ENCODE results near the gene ST6GALNAC1. TPM values are rescaled to one million over a fixed set of nuclear protein-coding genes. Genes with fewer than 3 reads are reported as not detected.

Gene ST6GALNAC1
- total RNA-seq, 1 experiment from 2014 or later = not detected

DNA sequence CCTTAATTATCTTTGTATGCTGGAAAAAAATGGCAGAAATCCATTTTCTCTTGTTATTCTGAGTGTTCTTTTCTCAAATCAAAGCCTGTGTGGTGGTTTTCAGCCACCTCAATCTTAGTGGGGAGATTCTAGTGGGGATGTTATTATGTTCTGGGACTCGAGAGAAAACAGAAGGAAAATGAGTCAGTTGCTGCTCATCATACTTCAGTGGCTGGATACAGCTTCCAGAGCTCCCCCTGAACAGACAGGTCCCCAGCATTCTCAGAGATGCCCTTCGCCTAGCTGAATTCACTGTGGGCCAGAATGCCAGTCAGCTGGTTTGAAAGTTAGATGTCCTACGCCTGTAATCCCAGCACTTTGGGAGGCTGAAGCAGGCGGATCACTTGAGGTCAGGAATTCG is 8.5 kb downstream of the ST6GALNAC1 start:
- Histone ChIP-seq H3K36me3 (ENCODE audit: control insufficient read depth in 1 of 2, insufficient read depth in 2 of 2, low read length in 2 of 2) (no peaks in the 10 kb centered on the region), H3K27me3 (ENCODE audit: insufficient read depth, low read length) (no peaks in the 10 kb centered on the region), H3K79me2 (ENCODE audit: insufficient read depth, low read length) (no peaks in the 10 kb centered on the region), H3K4me1 (ENCODE audit: control insufficient read depth in 1 of 2, insufficient read depth in 2 of 2, low read length in 2 of 2) (no peaks in the 10 kb centered on the region; a peak in 1 of 4 replicates), H3K4me2 (ENCODE audit: low read length) (no peak overlapping the region), H3K27ac (ENCODE audit: low read depth, low read length) (no peak overlapping the region), H2AFZ (ENCODE audit: low read depth, low read length, poor library complexity, severe bottlenecking) (no peak overlapping the region), H3K9ac (ENCODE audit: low read length) (no peak overlapping the region), H4K20me1 (ENCODE audit: insufficient read depth) (no peaks in the 10 kb centered on the region), H3K9me3 (ENCODE audit: control insufficient read depth in 1 of 2, insufficient read depth in 1 of 2, low read depth in 1 of 2, low read length in 2 of 2) (no peaks in the 10 kb centered on the region), H3K9me2 (ENCODE audit: insufficient read depth) (no peaks in the 10 kb centered on the region), H3K4me3 (replicated peaks in 1 of 2; ENCODE audit: low read depth in 1 of 2, low read length in 2 of 2) (no peak overlapping the region)
- ATAC-seq (no peak), DNase-seq (ENCODE audit: low read depth, low spot score) (no peak)
- RAD21 ChIA-PET (ENCODE audit: low non-redundant PET in 1 of 2, low total read pairs in 2 of 2, uncharacterized antibody in 2 of 2, unreplicated experiment in 2 of 2) = no interaction called here
- CTCF ChIA-PET = interaction anchor here (1.1 to 2.5 kb wide), 2 partner anchors 11 to 69 kb away, joined by 3 to 12 read pairs; no protein-coding TSS in a partner anchor
- intact Hi-C loops (cut with micrococcal nuclease) = no loop called here
- TF ChIP-seq ZFX (IDR thresholded peaks at IDR 0.05) = no peak
- TF ChIP-seq CBX3 (IDR thresholded peaks at IDR 0.05; ENCODE audit: low read depth) = no peak
- TF ChIP-seq, protein P1, sequence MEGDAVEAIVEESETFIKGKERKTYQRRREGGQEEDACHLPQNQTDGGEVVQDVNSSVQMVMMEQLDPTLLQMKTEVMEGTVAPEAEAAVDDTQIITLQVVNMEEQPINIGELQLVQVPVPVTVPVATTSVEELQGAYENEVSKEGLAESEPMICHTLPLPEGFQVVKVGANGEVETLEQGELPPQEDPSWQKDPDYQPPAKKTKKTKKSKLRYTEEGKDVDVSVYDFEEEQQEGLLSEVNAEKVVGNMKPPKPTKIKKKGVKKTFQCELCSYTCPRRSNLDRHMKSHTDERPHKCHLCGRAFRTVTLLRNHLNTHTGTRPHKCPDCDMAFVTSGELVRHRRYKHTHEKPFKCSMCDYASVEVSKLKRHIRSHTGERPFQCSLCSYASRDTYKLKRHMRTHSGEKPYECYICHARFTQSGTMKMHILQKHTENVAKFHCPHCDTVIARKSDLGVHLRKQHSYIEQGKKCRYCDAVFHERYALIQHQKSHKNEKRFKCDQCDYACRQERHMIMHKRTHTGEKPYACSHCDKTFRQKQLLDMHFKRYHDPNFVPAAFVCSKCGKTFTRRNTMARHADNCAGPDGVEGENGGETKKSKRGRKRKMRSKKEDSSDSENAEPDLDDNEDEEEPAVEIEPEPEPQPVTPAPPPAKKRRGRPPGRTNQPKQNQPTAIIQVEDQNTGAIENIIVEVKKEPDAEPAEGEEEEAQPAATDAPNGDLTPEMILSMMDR (IDR thresholded peaks at IDR 0.05 in 2 of 3, conservative IDR thresholded peaks at IDR 0.05 in 1 of 3; ENCODE audit: borderline replicate concordance in 1 of 3, insufficient read depth in 1 of 3, low read depth in 2 of 3, low read length in 2 of 3) = no peak
- TF ChIP-seq, protein P2, sequence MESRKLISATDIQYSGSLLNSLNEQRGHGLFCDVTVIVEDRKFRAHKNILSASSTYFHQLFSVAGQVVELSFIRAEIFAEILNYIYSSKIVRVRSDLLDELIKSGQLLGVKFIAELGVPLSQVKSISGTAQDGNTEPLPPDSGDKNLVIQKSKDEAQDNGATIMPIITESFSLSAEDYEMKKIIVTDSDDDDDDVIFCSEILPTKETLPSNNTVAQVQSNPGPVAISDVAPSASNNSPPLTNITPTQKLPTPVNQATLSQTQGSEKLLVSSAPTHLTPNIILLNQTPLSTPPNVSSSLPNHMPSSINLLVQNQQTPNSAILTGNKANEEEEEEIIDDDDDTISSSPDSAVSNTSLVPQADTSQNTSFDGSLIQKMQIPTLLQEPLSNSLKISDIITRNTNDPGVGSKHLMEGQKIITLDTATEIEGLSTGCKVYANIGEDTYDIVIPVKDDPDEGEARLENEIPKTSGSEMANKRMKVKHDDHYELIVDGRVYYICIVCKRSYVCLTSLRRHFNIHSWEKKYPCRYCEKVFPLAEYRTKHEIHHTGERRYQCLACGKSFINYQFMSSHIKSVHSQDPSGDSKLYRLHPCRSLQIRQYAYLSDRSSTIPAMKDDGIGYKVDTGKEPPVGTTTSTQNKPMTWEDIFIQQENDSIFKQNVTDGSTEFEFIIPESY (IDR thresholded peaks at IDR 0.05; ENCODE audit: extremely low read depth, insufficient replicate concordance, low read length) = no peak
- TF ChIP-seq, protein P3, sequence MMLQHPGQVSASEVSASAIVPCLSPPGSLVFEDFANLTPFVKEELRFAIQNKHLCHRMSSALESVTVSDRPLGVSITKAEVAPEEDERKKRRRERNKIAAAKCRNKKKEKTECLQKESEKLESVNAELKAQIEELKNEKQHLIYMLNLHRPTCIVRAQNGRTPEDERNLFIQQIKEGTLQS (IDR thresholded peaks at IDR 0.05) = no peak
- no peak for TF ChIP-seq EZH2phosphoT487 (IDR thresholded peaks at IDR 0.05; ENCODE audit: borderline replicate concordance)
- TF ChIP-seq EGR1 (IDR thresholded peaks at IDR 0.05; ENCODE audit: low read depth) = no peak
- TF ChIP-seq, protein P4, sequence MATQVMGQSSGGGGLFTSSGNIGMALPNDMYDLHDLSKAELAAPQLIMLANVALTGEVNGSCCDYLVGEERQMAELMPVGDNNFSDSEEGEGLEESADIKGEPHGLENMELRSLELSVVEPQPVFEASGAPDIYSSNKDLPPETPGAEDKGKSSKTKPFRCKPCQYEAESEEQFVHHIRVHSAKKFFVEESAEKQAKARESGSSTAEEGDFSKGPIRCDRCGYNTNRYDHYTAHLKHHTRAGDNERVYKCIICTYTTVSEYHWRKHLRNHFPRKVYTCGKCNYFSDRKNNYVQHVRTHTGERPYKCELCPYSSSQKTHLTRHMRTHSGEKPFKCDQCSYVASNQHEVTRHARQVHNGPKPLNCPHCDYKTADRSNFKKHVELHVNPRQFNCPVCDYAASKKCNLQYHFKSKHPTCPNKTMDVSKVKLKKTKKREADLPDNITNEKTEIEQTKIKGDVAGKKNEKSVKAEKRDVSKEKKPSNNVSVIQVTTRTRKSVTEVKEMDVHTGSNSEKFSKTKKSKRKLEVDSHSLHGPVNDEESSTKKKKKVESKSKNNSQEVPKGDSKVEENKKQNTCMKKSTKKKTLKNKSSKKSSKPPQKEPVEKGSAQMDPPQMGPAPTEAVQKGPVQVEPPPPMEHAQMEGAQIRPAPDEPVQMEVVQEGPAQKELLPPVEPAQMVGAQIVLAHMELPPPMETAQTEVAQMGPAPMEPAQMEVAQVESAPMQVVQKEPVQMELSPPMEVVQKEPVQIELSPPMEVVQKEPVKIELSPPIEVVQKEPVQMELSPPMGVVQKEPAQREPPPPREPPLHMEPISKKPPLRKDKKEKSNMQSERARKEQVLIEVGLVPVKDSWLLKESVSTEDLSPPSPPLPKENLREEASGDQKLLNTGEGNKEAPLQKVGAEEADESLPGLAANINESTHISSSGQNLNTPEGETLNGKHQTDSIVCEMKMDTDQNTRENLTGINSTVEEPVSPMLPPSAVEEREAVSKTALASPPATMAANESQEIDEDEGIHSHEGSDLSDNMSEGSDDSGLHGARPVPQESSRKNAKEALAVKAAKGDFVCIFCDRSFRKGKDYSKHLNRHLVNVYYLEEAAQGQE (IDR thresholded peaks at IDR 0.05; ENCODE audit: low read depth) = no peak
- no peak for TF ChIP-seq TCF7L2 (IDR thresholded peaks at IDR 0.05; ENCODE audit: borderline replicate concordance, extremely low read depth, insufficient read depth, insufficient read length)
- no peak for TF ChIP-seq CEBPB (IDR thresholded peaks at IDR 0.05; ENCODE audit: low read depth)
- no peak for TF ChIP-seq ELF1 (IDR thresholded peaks at IDR 0.05; ENCODE audit: borderline replicate concordance, low read depth)
- no peak for TF ChIP-seq SP1 (IDR thresholded peaks at IDR 0.05; ENCODE audit: low read depth)
- no peak for TF ChIP-seq EZH2 (IDR thresholded peaks at IDR 0.05)
- TF ChIP-seq YY1 (IDR thresholded peaks at IDR 0.05; ENCODE audit: extremely low read depth, insufficient replicate concordance, low read depth, low read length) = no peak
- no peak for TF ChIP-seq POLR2A (IDR thresholded peaks at IDR 0.05; ENCODE audit: borderline replicate concordance, extremely low read depth, insufficient read depth, insufficient read length)
- no peak for TF ChIP-seq POLR2AphosphoS5 (IDR thresholded peaks at IDR 0.05; ENCODE audit: low read depth, low read length)
- TF ChIP-seq ZNF274 (IDR thresholded peaks at IDR 0.05; ENCODE audit: low read depth, low read length) = no peak
- no TSS peak for BruUV-seq (replicated peaks)
- POLR2A ChIA-PET = no interaction called here

Data from HCT116 (cell line).